GM18507 (cell line): ENCODE data around the gene IFT88.

Source experiments
- DNase-seq: peaks from one replicate; pipeline ENCODE4 v3.0.0; 2011; ENCODE audit warnings: low read depth; ENCODE audit not compliant: insufficient read length; ENCODE audit errors: extremely low spot score
- FAIRE-seq: peaks from 2 replicates; lab custom pipeline; 2011; peaks lifted over from hg19 to GRCh38; lab: Jason Lieb, UNC

IFT88 gene

GRCh38 chr13:20559659-20560356 is 7.1 kb upstream of the IFT88 start:
- no peak for DNase-seq
- no peak for FAIRE-seq

GRCh38 chr13:20561741-20562140 is 5.2 kb upstream of the IFT88 start:
- DNase-seq (no peak), FAIRE-seq (no peak)

GRCh38 chr13:20565115-20565736 is 1.7 kb upstream of the IFT88 start:
- FAIRE-seq: no peak
- DNase-seq: no peak

- DNase-seq (no peak), FAIRE-seq (peak; percentile 41)
These were observed 474 bp upstream of the IFT88 start for GRCh38 chr13:20566468-20566897.

- FAIRE-seq: no peak
- no peak for DNase-seq
These were observed 1.0 kb downstream of the IFT88 start for GRCh38 chr13:20567881-20568528.

- DNase-seq (no peak), FAIRE-seq (no peak)
These were observed 3.6 kb downstream of the IFT88 start for GRCh38 chr13:20570517-20570916.

GRCh38 chr13:20571676-20572075 is 4.7 kb downstream of the IFT88 start:
- FAIRE-seq: no peak

GRCh38 chr13:20573186-20573585 is 6.2 kb downstream of the IFT88 start:
- no peak for DNase-seq
- no peak for FAIRE-seq

More at GRCh38 chr13:20571676-20572075, 4.7 kb downstream of the IFT88 start:
- DNase-seq: no peak

GRCh38 chr13:20573636-20574035 is 6.7 kb downstream of the IFT88 start:
- FAIRE-seq: no peak
- DNase-seq: no peak

- DNase-seq (no peak), FAIRE-seq (no peak)
These were observed 12.2 kb downstream of the IFT88 start for GRCh38 chr13:20579191-20579590.

- FAIRE-seq (no peak), DNase-seq (no peak)
These were observed 13.3 kb downstream of the IFT88 start for GRCh38 chr13:20580257-20580656.

GRCh38 chr13:20582026-20582425 is 15.1 kb downstream of the IFT88 start:
- DNase-seq: no peak

GRCh38 chr13:20583803-20584293 is 16.9 kb downstream of the IFT88 start:
- FAIRE-seq: no peak
- no peak for DNase-seq

More at GRCh38 chr13:20582026-20582425, 15.1 kb downstream of the IFT88 start:
- FAIRE-seq: no peak

GRCh38 chr13:20585371-20585770 is 18.4 kb downstream of the IFT88 start:
- FAIRE-seq (no peak), DNase-seq (no peak)

GRCh38 chr13:20588529-20589110 is 21.7 kb downstream of the IFT88 start:
- FAIRE-seq (no peak), DNase-seq (no peak)

- FAIRE-seq (peak; percentile 15), DNase-seq (no peak)
These were observed 23.6 kb downstream of the IFT88 start for GRCh38 chr13:20590561-20590960.

GRCh38 chr13:20592606-20593005 is 25.6 kb downstream of the IFT88 start:
- no peak for FAIRE-seq
- no peak for DNase-seq

GRCh38 chr13:20594280-20594679 is 27.3 kb downstream of the IFT88 start:
- DNase-seq (no peak), FAIRE-seq (peak; percentile 21)

- DNase-seq: no peak
- no peak for FAIRE-seq
These were observed 40.1 kb downstream of the IFT88 start for GRCh38 chr13:20607015-20607414.

GRCh38 chr13:20608438-20609020 is 41.6 kb downstream of the IFT88 start:
- DNase-seq: no peak

More at GRCh38 chr13:20608438-20609020, 41.6 kb downstream of the IFT88 start:
- no peak for FAIRE-seq
